ENCODE results near the gene BLOC1S4.

Gene BLOC1S4

GRCh38 chr4:6692379-6692778 lies 23.6 kb upstream of the BLOC1S4 start:
- DNase-seq (ENCODE audit: low read depth in 1 of 2, low spot score in 1 of 2), result no peak

DNA sequence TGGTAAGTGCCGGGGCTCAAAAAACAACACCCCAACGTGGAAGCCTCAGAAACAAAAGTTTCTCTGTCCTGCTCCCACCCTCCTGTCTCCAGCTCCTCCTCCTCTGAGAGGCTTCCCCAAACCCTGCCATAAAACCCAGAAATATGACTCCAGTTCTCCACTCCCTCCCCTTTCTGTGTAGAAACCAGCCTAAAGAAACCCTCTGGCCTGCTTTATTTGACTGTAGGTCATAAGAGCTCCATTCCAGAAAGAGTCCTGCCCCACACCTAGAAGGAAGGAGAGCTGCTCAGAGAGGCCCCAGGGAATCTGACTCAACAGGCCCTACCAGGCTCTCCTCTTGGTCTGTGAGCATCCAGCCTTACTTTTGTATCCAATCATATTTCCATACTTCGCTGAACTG lies 23.2 kb upstream of the BLOC1S4 start:
- no peak for DNase-seq (ENCODE audit: low read depth in 1 of 2, low spot score in 1 of 2)

DNA sequence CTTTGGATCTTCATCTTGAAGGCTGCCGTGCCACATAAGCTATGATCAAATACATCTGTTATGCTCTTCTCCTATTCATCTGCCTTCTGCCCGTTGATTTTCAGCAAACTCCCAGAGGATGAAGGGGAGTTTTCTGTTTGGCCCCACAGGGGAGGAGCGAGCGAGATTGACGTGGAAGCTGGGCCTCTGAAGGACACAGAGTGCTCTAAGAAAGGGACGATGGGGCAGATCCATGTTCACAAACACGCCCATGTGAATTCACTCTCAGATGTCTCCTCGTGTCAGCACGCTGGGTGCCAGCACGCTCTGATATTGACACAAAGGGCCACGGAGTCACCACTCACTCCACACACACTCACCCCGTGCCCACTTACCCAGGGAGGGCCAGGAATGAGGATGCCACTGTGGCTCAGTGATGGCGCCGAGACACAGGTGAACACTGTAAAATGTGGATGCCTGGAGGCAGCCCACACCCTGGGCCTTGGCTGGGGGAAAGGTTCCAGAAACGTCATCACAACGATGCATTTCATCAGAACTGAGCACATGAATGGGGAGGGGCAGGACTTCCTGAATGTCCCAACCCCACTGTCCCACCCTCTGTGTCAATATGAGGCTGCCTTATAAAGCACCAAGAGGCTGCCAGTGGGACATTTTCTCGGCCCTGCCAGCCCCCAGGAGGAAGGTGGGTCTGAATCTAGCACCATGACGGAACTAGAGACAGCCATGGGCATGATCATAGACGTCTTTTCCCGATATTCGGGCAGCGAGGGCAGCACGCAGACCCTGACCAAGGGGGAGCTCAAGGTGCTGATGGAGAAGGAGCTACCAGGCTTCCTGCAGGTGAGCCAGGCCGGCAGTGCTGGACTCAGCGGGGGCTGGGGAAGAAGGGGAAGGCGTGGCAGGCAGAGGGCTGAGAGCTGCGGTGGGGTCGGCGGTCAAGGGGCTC lies 22.5 kb upstream of the BLOC1S4 start, which contains the start of gene S100P:
Gene S100P (plus strand): TSS at position 648 of the 946 bp plus-strand sequence. CDS start 55 bp downstream, at position 703.
- DNase-seq (ENCODE audit: low read depth in 1 of 2, low spot score in 1 of 2), result no peak

DNA sequence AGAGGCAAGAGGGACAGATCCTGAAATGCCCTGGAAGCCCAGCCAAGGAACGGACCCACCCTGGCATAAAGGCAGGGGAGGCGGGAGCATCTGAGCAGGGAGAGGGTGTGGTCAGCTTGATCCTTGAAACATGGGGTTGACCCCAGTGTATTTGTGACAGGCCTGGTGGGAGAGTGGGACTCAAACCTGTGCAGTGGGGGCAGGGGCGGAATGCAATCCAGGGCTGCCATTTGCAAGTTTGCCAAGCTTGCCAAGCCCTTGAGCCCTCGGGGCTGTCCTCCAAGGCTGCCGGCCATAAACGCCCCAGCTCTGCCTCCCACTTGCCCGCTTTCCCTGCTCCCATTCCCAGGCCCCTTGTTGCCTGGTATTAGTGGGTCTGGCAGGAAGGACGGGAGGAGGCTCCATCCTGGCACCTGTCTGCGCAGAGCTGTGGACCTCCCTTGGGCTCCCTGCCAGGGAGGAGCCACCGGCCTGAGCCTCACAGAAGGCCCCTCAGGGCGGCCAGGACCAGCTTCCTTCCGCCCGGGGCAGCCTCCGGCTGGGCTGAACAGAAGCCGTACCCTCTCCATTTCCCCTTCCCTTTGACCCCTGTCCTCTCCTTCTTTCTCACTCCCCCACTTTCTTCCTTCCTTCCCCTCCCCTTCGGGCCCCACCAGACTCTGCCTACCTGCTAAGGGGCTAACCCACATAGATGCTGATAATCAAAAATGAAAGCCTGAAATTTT lies 21.6 kb upstream of the BLOC1S4 start:
- DNase-seq (ENCODE audit: low read depth in 1 of 2, low spot score in 1 of 2), result no peak

- peak in 1 of 2 donors; percentile 35 for DNase-seq (ENCODE audit: low read depth in 1 of 2, low spot score in 1 of 2)
These were observed 20.0 kb upstream of the BLOC1S4 start for GRCh38 chr4:6695660-6696610.

- no peak for DNase-seq (ENCODE audit: low read depth in 1 of 2, low spot score in 1 of 2)
These were observed 19.4 kb upstream of the BLOC1S4 start for GRCh38 chr4:6696611-6697010.

DNA sequence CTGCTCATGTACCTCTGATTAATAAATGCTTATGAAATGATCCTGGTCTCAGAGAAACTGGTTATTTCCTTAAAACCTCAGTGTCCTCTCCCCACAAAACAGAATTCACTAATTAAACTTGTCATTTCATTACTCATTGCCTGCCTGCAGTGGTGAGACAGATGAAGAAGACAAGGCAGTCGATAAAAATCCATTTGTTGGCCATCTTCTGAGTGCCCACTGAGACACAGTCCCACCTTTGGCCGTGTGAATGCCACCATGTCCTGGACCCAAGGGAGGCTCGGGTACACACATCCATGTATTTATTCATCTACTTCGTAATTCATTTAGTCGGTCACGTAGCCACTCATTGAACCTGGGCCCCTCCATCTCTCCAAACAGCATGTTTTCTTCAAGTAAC lies 18.8 kb upstream of the BLOC1S4 start:
- no peak for DNase-seq (ENCODE audit: low read depth in 1 of 2, low spot score in 1 of 2)

DNA sequence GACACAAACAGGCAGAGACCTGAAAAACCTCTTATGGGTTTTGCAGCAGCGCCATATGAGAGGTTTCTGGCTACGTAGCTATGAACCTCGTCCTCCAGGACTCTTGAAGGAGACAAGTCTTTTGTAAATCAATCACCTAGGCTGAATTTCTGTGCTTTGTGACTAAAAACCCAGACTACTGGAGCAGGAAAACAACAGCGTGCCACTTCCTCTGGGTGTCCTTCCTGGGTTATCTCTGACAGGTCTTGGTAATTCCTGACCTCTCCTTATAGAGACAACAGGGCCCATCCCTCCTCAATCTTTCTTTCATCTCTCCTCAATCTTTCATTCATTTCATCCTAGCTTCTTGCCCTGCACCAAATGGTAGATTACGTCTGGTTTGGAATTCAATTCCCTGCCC lies 16.6 kb upstream of the BLOC1S4 start:
- no peak for DNase-seq (ENCODE audit: low read depth in 1 of 2, low spot score in 1 of 2)

DNA sequence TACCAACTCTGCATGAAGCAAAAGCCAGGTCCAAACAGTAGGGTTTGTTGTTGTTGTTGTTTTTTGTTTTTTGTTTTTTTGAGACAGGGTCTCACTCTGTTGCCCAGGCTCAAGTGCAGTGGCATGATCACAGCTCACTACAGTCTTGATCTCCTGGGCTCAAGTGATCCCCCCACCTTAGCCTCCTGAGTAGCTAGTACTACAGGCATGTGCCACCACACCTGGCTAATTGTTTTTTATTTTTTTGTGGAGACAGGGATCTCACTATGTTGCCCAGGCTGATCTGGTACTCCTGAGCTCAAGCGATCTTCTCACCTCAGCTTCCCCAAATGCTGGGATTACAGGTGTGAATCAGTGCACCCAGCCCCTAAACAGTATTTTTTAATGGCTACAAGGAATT lies 16.1 kb upstream of the BLOC1S4 start:
- DNase-seq (ENCODE audit: low read depth in 1 of 2, low spot score in 1 of 2), result no peak

GRCh38 chr4:6701371-6701770 lies 14.6 kb upstream of the BLOC1S4 start:
- no peak for DNase-seq (ENCODE audit: low read depth in 1 of 2, low spot score in 1 of 2)

DNA sequence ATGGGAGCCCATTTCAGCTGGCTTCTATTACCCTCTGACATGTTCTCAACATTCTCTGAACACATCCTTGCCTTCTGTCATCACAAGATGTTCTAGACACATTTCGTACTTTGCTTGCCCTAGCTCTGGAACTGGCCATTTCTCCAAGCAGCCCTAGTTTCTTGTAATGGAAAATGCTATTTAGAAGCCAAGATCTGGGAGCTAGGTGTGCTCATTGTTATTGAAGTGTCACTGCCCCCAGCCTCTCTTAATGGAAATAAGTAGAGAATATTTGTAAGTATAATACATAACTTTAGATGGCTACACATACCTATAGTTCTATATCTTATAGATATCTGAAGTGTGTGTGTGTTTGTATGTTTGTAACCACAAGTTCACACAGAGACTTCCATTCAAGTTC lies 13.2 kb upstream of the BLOC1S4 start:
- no peak for DNase-seq (ENCODE audit: low read depth in 1 of 2, low spot score in 1 of 2)

DNA sequence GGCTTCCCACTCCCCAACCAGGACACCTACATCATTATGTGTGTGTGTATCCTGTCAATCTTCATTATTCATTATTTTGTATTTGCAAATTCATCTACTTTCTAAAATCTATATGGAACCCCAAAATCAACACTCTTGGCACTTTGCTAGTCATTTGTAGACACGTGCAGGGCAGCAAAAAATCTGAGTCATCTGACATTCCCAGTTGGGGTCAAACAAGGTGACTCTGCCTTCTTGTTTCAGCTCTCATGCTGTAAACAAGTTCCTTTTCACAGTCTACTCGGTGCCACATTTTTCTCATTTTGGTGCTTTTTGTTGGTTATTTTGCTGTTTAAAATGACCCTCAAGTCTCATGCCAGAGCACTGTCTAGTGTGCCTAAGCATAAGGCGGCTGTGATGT lies 12.2 kb upstream of the BLOC1S4 start:
- no peak for DNase-seq (ENCODE audit: low read depth in 1 of 2, low spot score in 1 of 2)

GRCh38 chr4:6705646-6706045 lies 10.3 kb upstream of the BLOC1S4 start:
- DNase-seq (ENCODE audit: low read depth in 1 of 2, low spot score in 1 of 2), result no peak

GRCh38 chr4:6706173-6706572 lies 9.8 kb upstream of the BLOC1S4 start:
- DNase-seq (ENCODE audit: low read depth in 1 of 2, low spot score in 1 of 2), result no peak

GRCh38 chr4:6709230-6710114 lies 6.5 kb upstream of the BLOC1S4 start, which contains the start of gene MRFAP1L1:
Gene MRFAP1L1 (minus strand): TSS chr4:6709865. CDS start chr4:6709629, 236 bp downstream.
- DNase-seq (ENCODE audit: low read depth in 1 of 2, low spot score in 1 of 2), result peak; percentile 86 to 95

GRCh38 chr4:6710282-6710681 lies 5.7 kb upstream of the BLOC1S4 start:
- DNase-seq (ENCODE audit: low read depth in 1 of 2, low spot score in 1 of 2), result no peak

GRCh38 chr4:6710996-6711395 lies 5.0 kb upstream of the BLOC1S4 start:
- no peak for DNase-seq (ENCODE audit: low read depth in 1 of 2, low spot score in 1 of 2)

- DNase-seq (ENCODE audit: low read depth in 1 of 2, low spot score in 1 of 2), result no peak
These were observed 1.0 kb upstream of the BLOC1S4 start for GRCh38 chr4:6714954-6715353.

DNA sequence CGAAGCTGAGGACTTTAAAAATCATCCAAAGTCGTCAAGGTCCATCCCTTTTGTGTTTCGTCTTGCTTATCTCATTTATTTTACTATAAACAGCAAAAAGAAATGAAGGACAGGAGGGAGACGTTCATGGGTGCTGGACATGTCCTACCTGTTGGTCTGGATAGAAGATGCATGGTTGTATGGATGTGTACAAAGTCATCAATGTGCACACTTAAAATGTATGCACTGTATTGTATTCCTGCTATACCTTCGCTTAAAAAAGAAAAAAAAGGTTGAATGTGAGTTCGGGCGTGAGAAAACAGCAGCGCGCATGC lies 313 bp upstream of the BLOC1S4 start:
- DNase-seq (ENCODE audit: low read depth in 1 of 2, low spot score in 1 of 2), result no peak

Measured in activated CD4-positive, alpha-beta T cell treated with anti-CD3 and anti-CD28 coated beads, Interleukin-2, amount 50 U/mL, for 24 hours (primary cell).